SJCRH30 (cell line): ENCODE data around the gene C17orf107. TPM values are rescaled to one million over a fixed set of nuclear protein-coding genes. Genes with fewer than 3 reads are reported as not detected.

Experiments
- DNase-seq, 2 experiments: peaks; one replicate each; pipeline ENCODE4 v3.0.0-alpha.2; 2015 to 2020
- H3K27ac ChIP-seq: fragments of 250-450 bp; sonication (Bioruptor Pico); 2 replicates; pipeline ENCODE4 v1.5.1; 2020; ENCODE audit warnings: mild to moderate bottlenecking, moderate library complexity
- H3K27me3 ChIP-seq: fragments of 250-450 bp; sonication (Bioruptor Pico); 2 replicates; pipeline ENCODE4 v1.5.1; 2020; ENCODE audit warnings: mild to moderate bottlenecking, moderate library complexity
- H3K36me3 ChIP-seq: fragments of 250-450 bp; sonication (Bioruptor Pico); 2 replicates; pipeline ENCODE4 v1.5.1; 2020; ENCODE audit warnings: mild to moderate bottlenecking, moderate library complexity
- H3K4me1 ChIP-seq: fragments of 250-450 bp; sonication (Bioruptor Pico); 2 replicates; pipeline ENCODE4 v1.5.1; 2020; ENCODE audit warnings: mild to moderate bottlenecking, moderate library complexity
- H3K4me3 ChIP-seq: fragments of 250-450 bp; sonication (Bioruptor Pico); 2 replicates; pipeline ENCODE4 v1.5.1; 2020; ENCODE audit warnings: mild to moderate bottlenecking, moderate library complexity
- H3K9me3 ChIP-seq: fragments of 250-450 bp; sonication (Bioruptor Pico); replicated peaks from 2 replicates; pipeline ENCODE4 v1.5.1; 2020; ENCODE audit warnings: mild to moderate bottlenecking, moderate library complexity
- total RNA-seq: library from RNA; depleted of rRNA; stranded (reverse); fragments of >200 nt; shearing (Covaris generic); gene quantifications from 2 replicates; pipeline ENCODE4 v1.2.3, GENCODE V29; 2014

C17orf107 gene
- total RNA-seq, 1 experiment from 2014 or later = 0.16 TPM

- Histone ChIP-seq H3K36me3 (no peaks in the 10 kb centered on the region), H3K27ac (no peak overlapping the region), H3K4me1 (no peaks in the 10 kb centered on the region), H3K9me3 (no peaks in the 10 kb centered on the region), H3K4me3 (no peak overlapping the region), H3K27me3 (no peaks in the 10 kb centered on the region)
- no peak for DNase-seq
Measured at GRCh38 chr17:4891411-4892410, 7.6 kb upstream of the C17orf107 start.

GRCh38 chr17:4892499-4893221, 6.7 kb upstream of the C17orf107 start:
- Histone ChIP-seq H3K9me3 (no peaks in the 10 kb centered on the region), H3K4me3 (no peak overlapping the region), H3K36me3 (no peaks in the 10 kb centered on the region), H3K27me3 (no peaks in the 10 kb centered on the region), H3K27ac (no peak overlapping the region), H3K4me1 (no peaks in the 10 kb centered on the region)
- no peak for DNase-seq

GRCh38 chr17:4893272-4893671, 6.1 kb upstream of the C17orf107 start:
- Histone ChIP-seq H3K27me3 (no peaks in the 10 kb centered on the region), H3K4me1 (no peaks in the 10 kb centered on the region), H3K27ac (no peak overlapping the region), H3K36me3 (no peaks in the 10 kb centered on the region), H3K9me3 (no peaks in the 10 kb centered on the region), H3K4me3 (no peak overlapping the region)
- no peak for DNase-seq

GRCh38 chr17:4893721-4894560, 5.4 kb upstream of the C17orf107 start:
- Histone ChIP-seq H3K4me3 (no peak overlapping the region), H3K27ac (no peak overlapping the region), H3K27me3 (no peaks in the 10 kb centered on the region), H3K36me3 (no peaks in the 10 kb centered on the region), H3K9me3 (no peaks in the 10 kb centered on the region), H3K4me1 (no peaks in the 10 kb centered on the region)
- no peak for DNase-seq

GRCh38 chr17:4895121-4895520, 4.2 kb upstream of the C17orf107 start:
- no peak overlapping the region for H3K27ac ChIP-seq
- no peaks in the 10 kb centered on the region for H3K9me3 ChIP-seq
- H3K36me3 ChIP-seq = no peaks in the 10 kb centered on the region
- DNase-seq = no peak
- no peaks in the 10 kb centered on the region for H3K27me3 ChIP-seq
- H3K4me1 ChIP-seq = no peaks in the 10 kb centered on the region
- H3K4me3 ChIP-seq = no peak overlapping the region

GRCh38 chr17:4895657-4896331, 3.5 kb upstream of the C17orf107 start:
- Histone ChIP-seq H3K4me1 (no peaks in the 10 kb centered on the region), H3K9me3 (no peaks in the 10 kb centered on the region), H3K4me3 (no peak overlapping the region), H3K36me3 (no peaks in the 10 kb centered on the region), H3K27ac (no peak overlapping the region), H3K27me3 (no peaks in the 10 kb centered on the region)
- DNase-seq = no peak

- no peak overlapping the region for H3K27ac ChIP-seq
- no peaks in the 10 kb centered on the region for H3K36me3 ChIP-seq
- no peaks in the 10 kb centered on the region for H3K9me3 ChIP-seq
- no peak for DNase-seq
- no peak overlapping the region for H3K4me3 ChIP-seq
- H3K4me1 ChIP-seq = no peaks in the 10 kb centered on the region
- no peaks in the 10 kb centered on the region for H3K27me3 ChIP-seq
Measured at GRCh38 chr17:4896332-4897197, 2.8 kb upstream of the C17orf107 start.

GRCh38 chr17:4897198-4897687, 2.1 kb upstream of the C17orf107 start:
- H3K27me3 ChIP-seq = no peaks in the 10 kb centered on the region
- no peaks in the 10 kb centered on the region for H3K4me1 ChIP-seq
- H3K4me3 ChIP-seq = no peak overlapping the region
- no peaks in the 10 kb centered on the region for H3K9me3 ChIP-seq
- no peak overlapping the region for H3K27ac ChIP-seq
- no peaks in the 10 kb centered on the region for H3K36me3 ChIP-seq
- DNase-seq = no peak

- DNase-seq = no peak
- H3K36me3 ChIP-seq = no peaks in the 10 kb centered on the region
- H3K27me3 ChIP-seq = no peaks in the 10 kb centered on the region
Measured at GRCh38 chr17:4897785-4898184, 1.6 kb upstream of the C17orf107 start.

GRCh38 chr17:4898351-4898750, 985 bp upstream of the C17orf107 start:
- H3K27ac ChIP-seq = no peak overlapping the region
- no peak for DNase-seq
- no peaks in the 10 kb centered on the region for H3K36me3 ChIP-seq
- H3K4me3 ChIP-seq = no peak overlapping the region
- peaks cover 6% of the 10 kb centered on the region for H3K4me1 ChIP-seq
- no peaks in the 10 kb centered on the region for H3K27me3 ChIP-seq
- no peaks in the 10 kb centered on the region for H3K9me3 ChIP-seq

More at GRCh38 chr17:4897785-4898184, 1.6 kb upstream of the C17orf107 start:
- no peak overlapping the region for H3K4me3 ChIP-seq
- no peak overlapping the region for H3K27ac ChIP-seq
- H3K9me3 ChIP-seq = no peaks in the 10 kb centered on the region
- peaks cover under 1% of the 10 kb centered on the region; the same call in 1 of the 2 replicates for H3K4me1 ChIP-seq

- no peak overlapping the region for H3K4me3 ChIP-seq
- H3K9me3 ChIP-seq = no peaks in the 10 kb centered on the region
- H3K27me3 ChIP-seq = no peaks in the 10 kb centered on the region
- H3K27ac ChIP-seq = no peak overlapping the region
- H3K36me3 ChIP-seq = no peaks in the 10 kb centered on the region
- no peak for DNase-seq
- peaks cover 6% of the 10 kb centered on the region for H3K4me1 ChIP-seq
Measured at GRCh38 chr17:4898927-4899326, 409 bp upstream of the C17orf107 start.

GRCh38 chr17:4900231-4901107, 1.1 kb downstream of the C17orf107 start:
- H3K4me3 ChIP-seq = no peak overlapping the region
- H3K27ac ChIP-seq = no peak overlapping the region

More at GRCh38 chr17:4900231-4901107, 1.1 kb downstream of the C17orf107 start:
- H3K36me3 ChIP-seq = no peaks in the 10 kb centered on the region
- no peaks in the 10 kb centered on the region for H3K9me3 ChIP-seq
- peaks cover 6% of the 10 kb centered on the region for H3K4me1 ChIP-seq
- H3K27me3 ChIP-seq = no peaks in the 10 kb centered on the region
- DNase-seq = no peak
